Measurements from ENCODE around the gene CRELD2. TPM values are rescaled to one million over a fixed set of nuclear protein-coding genes. Genes with fewer than 3 reads are reported as not detected.

Gene CRELD2
- total and polyA plus RNA-seq, 2 of the 13 experiments (the other 11 are each of a cell fraction or from before 2014, with no cell fraction given): 17.2 to 44.7 TPM

DNA sequence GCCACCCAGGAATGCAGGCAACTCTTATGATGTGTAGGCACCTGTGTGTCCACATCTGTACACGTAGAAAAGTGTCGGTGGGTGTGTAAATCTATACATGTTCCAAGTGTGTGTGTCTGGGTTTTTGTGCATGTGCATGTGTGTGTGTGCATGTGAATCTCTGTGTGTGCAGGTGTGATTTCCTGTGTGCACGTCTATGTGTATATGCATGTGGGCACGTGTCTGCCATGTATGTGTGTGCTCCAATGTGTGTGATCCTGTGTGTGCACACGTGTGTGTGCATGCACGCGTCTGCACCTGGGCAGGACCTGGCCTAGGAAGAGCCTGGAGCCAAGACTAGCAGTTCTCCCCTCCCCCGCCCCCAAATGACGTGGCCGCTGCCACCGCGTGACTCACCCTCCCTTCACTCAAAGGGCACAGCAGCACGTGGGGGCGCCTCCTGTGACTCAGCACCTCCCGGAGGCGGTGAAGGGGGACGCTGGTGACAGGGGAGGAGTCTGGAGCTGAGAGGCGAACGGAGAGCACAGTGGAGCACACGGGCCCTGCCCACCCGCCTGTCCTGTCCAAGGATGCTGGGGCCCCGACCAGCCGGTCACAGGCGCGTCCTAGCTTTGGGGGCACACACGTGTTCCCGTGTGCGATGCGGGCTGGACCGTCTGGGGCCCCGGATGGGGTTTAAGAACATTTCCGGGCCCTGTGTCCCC lies 52.2 kb downstream of the CRELD2 start (continued):
- TF ChIP-seq ZNF264 (CRISPR knock-in tag; IDR thresholded peaks at IDR 0.05) (peak; percentile 87; the same call in 1 of the 2 replicates), MYNN (CRISPR knock-in tag; IDR thresholded peaks at IDR 0.05; ENCODE audit: low read depth) (no peak), NR2F6 (IDR thresholded peaks at IDR 0.05) (peak; percentile 77; the same call in 1 of the 2 replicates), NR2F6 (CRISPR knock-in tag; IDR thresholded peaks at IDR 0.05) (peak; percentile 94), TP53 (CRISPR knock-in tag; conservative IDR thresholded peaks at IDR 0.05) (no peak), ASH2L (IDR thresholded peaks at IDR 0.05; ENCODE audit: insufficient read length, low read depth, low read length) (no peak), ZNF781 (CRISPR knock-in tag; IDR thresholded peaks at IDR 0.05; ENCODE audit: borderline replicate concordance, not compliant biosample characterization) (no peak), PHF5A (CRISPR knock-in tag; IDR thresholded peaks at IDR 0.05; ENCODE audit: low read depth, unreplicated experiment) (peak; percentile 67), HNRNPL (IDR thresholded peaks at IDR 0.05; ENCODE audit: low read depth, low read length) (peak; percentile 92), MTF2 (CRISPR knock-in tag; IDR thresholded peaks at IDR 0.05; ENCODE audit: borderline replicate concordance) (peak; percentile 48; the same call in 1 of the 2 replicates), ZNF687 (CRISPR knock-in tag; IDR thresholded peaks at IDR 0.05) (peak; percentile 94)
- TF ChIP-seq, protein P1, sequence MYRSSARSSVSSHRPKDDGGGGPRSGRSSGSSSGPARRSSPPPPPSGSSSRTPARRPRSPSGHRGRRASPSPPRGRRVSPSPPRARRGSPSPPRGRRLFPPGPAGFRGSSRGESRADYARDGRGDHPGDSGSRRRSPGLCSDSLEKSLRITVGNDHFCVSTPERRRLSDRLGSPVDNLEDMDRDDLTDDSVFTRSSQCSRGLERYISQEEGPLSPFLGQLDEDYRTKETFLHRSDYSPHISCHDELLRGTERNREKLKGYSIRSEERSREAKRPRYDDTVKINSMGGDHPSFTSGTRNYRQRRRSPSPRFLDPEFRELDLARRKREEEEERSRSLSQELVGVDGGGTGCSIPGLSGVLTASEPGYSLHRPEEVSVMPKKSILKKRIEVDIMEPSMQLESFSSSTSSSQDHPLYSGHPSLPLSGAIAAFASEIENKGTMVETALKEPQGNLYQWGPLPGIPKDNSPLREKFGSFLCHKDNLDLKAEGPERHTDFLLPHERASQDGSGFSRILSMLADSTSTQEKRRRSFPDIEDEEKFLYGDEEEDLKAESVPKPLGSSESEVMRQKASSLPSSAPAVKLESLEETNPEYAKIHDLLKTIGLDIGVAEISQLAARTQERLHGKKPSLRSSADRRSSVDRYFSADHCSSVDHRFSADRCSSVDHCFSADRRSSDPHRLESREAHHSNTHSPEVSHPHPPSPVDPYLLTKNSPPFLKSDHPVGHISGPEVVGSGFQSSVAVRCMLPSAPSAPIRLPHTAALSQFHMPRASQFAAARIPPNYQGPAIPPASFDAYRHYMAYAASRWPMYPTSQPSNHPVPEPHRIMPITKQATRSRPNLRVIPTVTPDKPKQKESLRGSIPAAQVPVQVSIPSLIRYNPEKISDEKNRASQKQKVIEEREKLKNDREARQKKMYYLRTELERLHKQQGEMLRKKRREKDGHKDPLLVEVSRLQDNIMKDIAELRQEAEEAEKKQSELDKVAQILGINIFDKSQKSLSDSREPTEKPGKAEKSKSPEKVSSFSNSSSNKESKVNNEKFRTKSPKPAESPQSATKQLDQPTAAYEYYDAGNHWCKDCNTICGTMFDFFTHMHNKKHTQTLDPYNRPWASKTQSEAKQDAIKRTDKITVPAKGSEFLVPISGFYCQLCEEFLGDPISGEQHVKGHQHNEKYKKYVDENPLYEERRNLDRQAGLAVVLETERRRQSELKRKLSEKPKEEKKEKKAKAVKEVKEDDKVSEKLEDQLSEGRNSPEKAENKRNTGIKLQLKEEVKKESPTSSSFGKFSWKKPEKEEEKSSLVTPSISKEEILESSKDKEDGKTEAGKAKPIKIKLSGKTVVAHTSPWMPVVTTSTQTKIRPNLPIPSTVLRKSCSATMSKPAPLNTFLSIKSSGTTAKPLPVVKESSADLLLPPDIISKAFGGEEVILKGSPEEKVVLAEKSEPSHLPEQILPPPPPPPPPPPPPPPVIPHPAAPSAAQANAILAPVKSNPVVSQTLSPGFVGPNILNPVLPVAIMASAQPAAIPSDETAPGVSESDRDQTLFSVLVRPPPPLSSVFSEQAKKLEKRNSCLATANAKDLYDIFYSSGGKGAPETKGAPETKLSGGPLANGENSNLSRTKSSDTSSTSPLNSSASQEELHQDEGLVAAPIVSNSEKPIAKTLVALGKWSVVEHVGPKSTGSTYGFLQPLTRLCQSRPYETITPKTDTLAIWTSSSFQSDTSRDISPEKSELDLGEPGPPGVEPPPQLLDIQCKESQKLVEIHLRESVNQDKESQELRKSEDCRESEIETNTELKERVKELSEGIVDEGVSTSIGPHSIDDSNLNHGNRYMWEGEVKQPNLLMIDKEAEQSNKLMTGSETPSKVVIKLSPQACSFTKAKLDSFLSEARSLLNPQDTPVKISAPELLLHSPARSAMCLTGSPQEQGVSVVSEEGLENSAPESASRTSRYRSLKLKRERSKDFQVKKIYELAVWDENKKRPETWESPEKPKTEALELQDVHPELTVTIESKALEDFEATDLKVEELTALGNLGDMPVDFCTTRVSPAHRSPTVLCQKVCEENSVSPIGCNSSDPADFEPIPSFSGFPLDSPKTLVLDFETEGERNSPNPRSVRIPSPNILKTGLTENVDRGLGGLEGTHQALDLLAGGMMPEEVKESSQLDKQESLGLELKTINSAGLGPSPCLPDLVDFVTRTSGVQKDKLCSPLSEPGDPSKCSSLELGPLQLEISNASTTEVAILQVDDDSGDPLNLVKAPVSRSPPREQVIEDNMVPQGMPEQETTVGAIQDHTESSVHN (CRISPR knock-in tag; IDR thresholded peaks at IDR 0.05): no peak; the same call in 1 of the 2 replicates
- TF ChIP-seq, protein P2, sequence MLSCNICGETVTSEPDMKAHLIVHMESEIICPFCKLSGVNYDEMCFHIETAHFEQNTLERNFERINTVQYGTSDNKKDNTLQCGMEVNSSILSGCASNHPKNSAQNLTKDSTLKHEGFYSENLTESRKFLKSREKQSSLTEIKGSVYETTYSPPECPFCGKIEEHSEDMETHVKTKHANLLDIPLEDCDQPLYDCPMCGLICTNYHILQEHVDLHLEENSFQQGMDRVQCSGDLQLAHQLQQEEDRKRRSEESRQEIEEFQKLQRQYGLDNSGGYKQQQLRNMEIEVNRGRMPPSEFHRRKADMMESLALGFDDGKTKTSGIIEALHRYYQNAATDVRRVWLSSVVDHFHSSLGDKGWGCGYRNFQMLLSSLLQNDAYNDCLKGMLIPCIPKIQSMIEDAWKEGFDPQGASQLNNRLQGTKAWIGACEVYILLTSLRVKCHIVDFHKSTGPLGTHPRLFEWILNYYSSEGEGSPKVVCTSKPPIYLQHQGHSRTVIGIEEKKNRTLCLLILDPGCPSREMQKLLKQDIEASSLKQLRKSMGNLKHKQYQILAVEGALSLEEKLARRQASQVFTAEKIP (CRISPR knock-in tag; IDR thresholded peaks at IDR 0.05; ENCODE audit: borderline replicate concordance): no peak
- TF ChIP-seq, protein P3, sequence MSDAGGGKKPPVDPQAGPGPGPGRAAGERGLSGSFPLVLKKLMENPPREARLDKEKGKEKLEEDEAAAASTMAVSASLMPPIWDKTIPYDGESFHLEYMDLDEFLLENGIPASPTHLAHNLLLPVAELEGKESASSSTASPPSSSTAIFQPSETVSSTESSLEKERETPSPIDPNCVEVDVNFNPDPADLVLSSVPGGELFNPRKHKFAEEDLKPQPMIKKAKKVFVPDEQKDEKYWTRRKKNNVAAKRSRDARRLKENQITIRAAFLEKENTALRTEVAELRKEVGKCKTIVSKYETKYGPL (CRISPR knock-in tag; IDR thresholded peaks at IDR 0.05): peak; percentile 23; the same call in 1 of the 2 replicates

All from HepG2 (cell line).